GM12878 (cell line): Measurements from ENCODE around the gene SLITRK5. TPM values are rescaled to one million over a fixed set of nuclear protein-coding genes. Genes with fewer than 3 reads are reported as not detected.

Experiments
- ATAC-seq: fragments of 200-7000 bp; cut with Tn5 transposase; 3 replicates; pipeline ENCODE4 v1.9.1; 2020; ENCODE audit warnings: mild to moderate bottlenecking, moderate library complexity
- BruUV-seq: library from RNA; stranded (reverse); fragments of 400-500 nt; replicated peaks from 2 replicates; lab custom pipeline; 2021; lab: Mats Ljungman, UMichigan
- CTCF ChIA-PET: fragments of 300-600 bp; sonication (Branson Sonifier 250); formaldehyde crosslinking; extraction: SDS; loops from one replicate; lab custom pipeline; 2021; ENCODE audit warnings: inconsistent platforms; lab: Yijun Ruan, JAX
- POLR2A ChIA-PET: fragments of 350-600 bp; formaldehyde crosslinking; extraction: SDS; loops from one replicate; lab custom pipeline; 2021; ENCODE audit warnings: inconsistent platforms; lab: Charles Lee
- RAD21 ChIA-PET: fragments of 300-600 bp; sonication (Branson Sonifier 250); formaldehyde crosslinking; loops from one replicate; lab custom pipeline; 2023; ENCODE audit warnings: antibody characterized with exemption; ENCODE audit not compliant: unreplicated experiment; lab: Charles Lee
- SMC1A ChIA-PET: fragments of 300-600 bp; sonication (Branson Sonifier 250); formaldehyde crosslinking; loops from one replicate; lab custom pipeline; 2023; ENCODE audit not compliant: unreplicated experiment, uncharacterized antibody; lab: Charles Lee
- DNase-seq: peaks from one replicate; pipeline ENCODE4 v3.0.0-alpha.2; 2011; ENCODE audit warnings: low read depth, low spot score
- FAIRE-seq: peaks from 3 replicates; lab custom pipeline; 2011; peaks lifted over from hg19 to GRCh38; lab: Jason Lieb, UNC
- H2AFZ ChIP-seq: 2 replicates; pipeline ENCODE4 v1.6.0; 2011; ENCODE audit warnings: low read depth, low read length, control low read depth; ENCODE audit not compliant: control insufficient read depth
- H3K27ac ChIP-seq: 2 replicates; pipeline ENCODE4 v1.5.1; 2011; ENCODE audit warnings: control low read depth; ENCODE audit not compliant: control insufficient read depth, insufficient read depth
- H3K27me3 ChIP-seq, 2 experiments: replicated peaks in 1 of 2; 2 replicates each; pipeline versions ENCODE4 v1.6.0 to v1.6.1; 2011; ENCODE audit warnings: low read length in 1 of 2; ENCODE audit not compliant: control insufficient read depth in 2 of 2, insufficient read depth in 2 of 2
- H3K36me3 ChIP-seq, 2 experiments: 2 replicates each; pipeline ENCODE4 v1.5.1; 2011; ENCODE audit warnings: low read length in 1 of 2; ENCODE audit not compliant: control insufficient read depth in 2 of 2, insufficient read depth in 2 of 2
- H3K4me1 ChIP-seq: 2 replicates; pipeline ENCODE4 v1.6.1; 2011; ENCODE audit warnings: mild to moderate bottlenecking, low read length, moderate library complexity, mixed read lengths; ENCODE audit not compliant: control insufficient read depth, insufficient read depth
- H3K4me2 ChIP-seq: 2 replicates; pipeline ENCODE4 v1.6.0; 2011; ENCODE audit warnings: control low read depth; ENCODE audit not compliant: control insufficient read depth, insufficient read depth
- H3K4me3 ChIP-seq: fragments of 200-600 bp; sonication (generic); 2 replicates; pipeline ENCODE4 v1.5.1; 2016
- H3K79me2 ChIP-seq: 2 replicates; pipeline ENCODE4 v1.6.0; 2011; ENCODE audit warnings: low read length; ENCODE audit not compliant: control insufficient read depth, insufficient read depth
- H3K9ac ChIP-seq: 2 replicates; pipeline ENCODE4 v1.8.0; 2011; ENCODE audit warnings: low read length, control low read depth, mixed read lengths; ENCODE audit not compliant: control insufficient read depth, insufficient read depth
- H3K9me3 ChIP-seq: replicated peaks from 3 replicates; pipeline ENCODE4 v1.5.1; 2011; ENCODE audit warnings: mild to moderate bottlenecking, low read length; ENCODE audit not compliant: control insufficient read depth, insufficient read depth
- H4K20me1 ChIP-seq: 2 replicates; pipeline ENCODE4 v1.6.0; 2011; ENCODE audit not compliant: control insufficient read depth, insufficient read depth
- CEBPB ChIP-seq, 2 experiments: fragments of 150-350 bp in 1 of 2; IDR thresholded peaks; 2 replicates each; pipeline ENCODE4 v1.6.1; 2012 to 2014; ENCODE audit warnings: low read depth in 2 of 2, low read length in 2 of 2, borderline replicate concordance in 1 of 2, inconsistent platforms in 1 of 2
- HDAC2 ChIP-seq: fragments of 200-600 bp; sonication (generic); IDR thresholded peaks from 2 replicates; pipeline ENCODE4 v1.6.1; 2017
- IRF4 ChIP-seq: IDR thresholded peaks from 2 replicates; pipeline ENCODE4 v1.6.1; 2011; ENCODE audit warnings: low read depth, low read length
- MTA3 ChIP-seq: IDR thresholded peaks from 2 replicates; pipeline ENCODE4 v1.6.1; 2012; ENCODE audit warnings: low read length, inconsistent platforms, borderline replicate concordance
- RAD21 ChIP-seq: IDR thresholded peaks from 2 replicates; pipeline ENCODE4 v1.6.1; 2011; ENCODE audit warnings: mild to moderate bottlenecking, low read depth, low read length, moderate library complexity; ENCODE audit not compliant: insufficient read depth
- SMAD1 ChIP-seq: fragments of 450-650 bp; IDR thresholded peaks from 2 replicates; pipeline ENCODE4 v1.6.1; 2018; ENCODE audit warnings: mild to moderate bottlenecking, low read depth; ENCODE audit not compliant: partially characterized antibody
- SMC3 ChIP-seq: IDR thresholded peaks from 2 replicates; pipeline ENCODE4 v1.6.1; 2011; ENCODE audit warnings: low read length, improper control_type of control experiment, borderline replicate concordance
- ZNF217 ChIP-seq: fragments of 450-650 bp; IDR thresholded peaks from 2 replicates; pipeline ENCODE4 v1.6.1; 2017; ENCODE audit warnings: antibody characterized with exemption, mild to moderate bottlenecking
- WGBS: methylation state at CpG from one replicate; pipeline ENCODE4 v1.1.6; 2016; ENCODE audit warnings: low lambda C conversion rate; ENCODE audit not compliant: insufficient replicate concordance, insufficient coverage; ENCODE audit errors: missing lambda C conversion rate; 5-methylcytosine and 5-hydroxymethylcytosine counted together
- in situ Hi-C: fragments of 300-500 bp; cut with MboI; formaldehyde crosslinking; loops from 9 replicates; pipeline ENCODE4 v1.14.3; 2018; ENCODE audit warnings: mixed read lengths
- intact Hi-C: fragments of 100-400 bp; cut with micrococcal nuclease; formaldehyde crosslinking; loops from one replicate; pipeline ENCODE4 v1.14.2; 2022; ENCODE audit not compliant: unreplicated experiment
- polyA plus RNA-seq, 11 experiments: library from polyadenylated mRNA; depleted of rRNA in 4 of 11; unstranded in 6 of 11; stranded (reverse) in 5 of 11; fragments of >200 nt; fragmentation: Nextera tagmentation in 4 of 11; fragmentation: Illumina TruSeq in 1 of 11; extraction: Ambion mirVana in 4 of 11; extraction: Trizol in 1 of 11; gene quantifications; 1 replicate in 1 of 11; 2 replicates in 10 of 11; pipeline versions ENCODE4 v1.2.1 to v1.2.3, GENCODE V29; 2011 to 2016; ENCODE audit warnings: inconsistent platforms in 2 of 11, missing spikeins in 2 of 11, low read depth in 1 of 11
- total RNA-seq, 4 experiments: library from RNA; depleted of rRNA in 3 of 4; stranded (reverse); fragments of >200 nt in 3 of 4; fragmentation: Illumina TruSeq in 1 of 4; extraction: Trizol in 1 of 4; gene quantifications; 2 replicates each; pipeline versions ENCODE4 v1.2.1 to v1.2.3, GENCODE V29; 2013 to 2021
- TF ChIP-seq, protein P1 (sequence below), 3 experiments: IDR thresholded peaks in 2 of 3; conservative IDR thresholded peaks in 1 of 3; 2 replicates each; pipeline ENCODE4 v1.5.1; 2011; ENCODE audit warnings: low read depth in 3 of 3, low read length in 3 of 3, mild to moderate bottlenecking in 3 of 3, control low read depth in 2 of 3, moderate library complexity in 2 of 3, inconsistent platforms in 1 of 3, mixed read lengths in 1 of 3; ENCODE audit not compliant: control insufficient read depth in 2 of 3, insufficient read depth in 1 of 3; ENCODE audit errors: extremely low read depth in 1 of 3

The SLITRK5 gene
- total and polyA plus RNA-seq, 10 of the 15 experiments (the other 5 are each of a cell fraction or from before 2014, with no cell fraction given), result under 0.01 to 0.08 (median under 0.01) TPM; not detected in 7

- ChIA-PET RAD21 (interaction anchor here (0.9 kb wide), 1 partner anchor 265 kb away, joined by 3 read pairs; no protein-coding TSS in a partner anchor), SMC1A (interaction anchor here (0.6 to 1.3 kb wide), 4 partner anchors 13 to 799 kb away, joined by 3 to 6 read pairs (median 3); no protein-coding TSS in a partner anchor), CTCF (interaction anchor here (0.9 to 2.1 kb wide), 5 partner anchors 19 to 408 kb away, joined by 3 to 11 read pairs (median 4); no protein-coding TSS in a partner anchor), POLR2A (no interaction called here)
- intact Hi-C loops, result loop anchor here (5.0 kb wide), 1 partner anchor 412 kb away; no protein-coding TSS in a partner anchor
- Histone ChIP-seq H3K36me3 (no peaks in the 10 kb centered on the region), H3K4me1 (no peaks in the 10 kb centered on the region), H2AFZ (no peak overlapping the region), H3K27ac (no peak overlapping the region), H3K79me2 (no peaks in the 10 kb centered on the region), H3K27me3 (no peaks in the 10 kb centered on the region; a peak in 1 of 4 replicates), H4K20me1 (no peaks in the 10 kb centered on the region), H3K9ac (no peak overlapping the region), H3K4me2 (no peak overlapping the region), H3K4me3 (no peak overlapping the region), H3K9me3 (no peaks in the 10 kb centered on the region; the same call in 2 of the 3 replicates)
- no TSS peak for BruUV-seq
- in situ Hi-C loops, result loop anchor here (25.0 kb wide), 1 partner anchor 807 kb away; no protein-coding TSS in a partner anchor
- FAIRE-seq (no peak), DNase-seq (no peak), ATAC-seq (peak; percentile 54)
- WGBS, result 31% methylated on average over 3 of the region's 3 CpGs
- TF ChIP-seq MTA3 (no peak), RAD21 (peak; percentile 47), CEBPB (IDR thresholded peaks at IDR 0.05; ENCODE audit: borderline replicate concordance in 1 of 2, low read depth in 2 of 2, low read length in 2 of 2) (no peak), ZNF217 (no peak), SMC3 (peak; percentile 39; the same call in 1 of the 2 replicates), SMAD1 (no peak), IRF4 (no peak), HDAC2 (no peak)
- TF ChIP-seq, protein P1, sequence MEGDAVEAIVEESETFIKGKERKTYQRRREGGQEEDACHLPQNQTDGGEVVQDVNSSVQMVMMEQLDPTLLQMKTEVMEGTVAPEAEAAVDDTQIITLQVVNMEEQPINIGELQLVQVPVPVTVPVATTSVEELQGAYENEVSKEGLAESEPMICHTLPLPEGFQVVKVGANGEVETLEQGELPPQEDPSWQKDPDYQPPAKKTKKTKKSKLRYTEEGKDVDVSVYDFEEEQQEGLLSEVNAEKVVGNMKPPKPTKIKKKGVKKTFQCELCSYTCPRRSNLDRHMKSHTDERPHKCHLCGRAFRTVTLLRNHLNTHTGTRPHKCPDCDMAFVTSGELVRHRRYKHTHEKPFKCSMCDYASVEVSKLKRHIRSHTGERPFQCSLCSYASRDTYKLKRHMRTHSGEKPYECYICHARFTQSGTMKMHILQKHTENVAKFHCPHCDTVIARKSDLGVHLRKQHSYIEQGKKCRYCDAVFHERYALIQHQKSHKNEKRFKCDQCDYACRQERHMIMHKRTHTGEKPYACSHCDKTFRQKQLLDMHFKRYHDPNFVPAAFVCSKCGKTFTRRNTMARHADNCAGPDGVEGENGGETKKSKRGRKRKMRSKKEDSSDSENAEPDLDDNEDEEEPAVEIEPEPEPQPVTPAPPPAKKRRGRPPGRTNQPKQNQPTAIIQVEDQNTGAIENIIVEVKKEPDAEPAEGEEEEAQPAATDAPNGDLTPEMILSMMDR (IDR thresholded peaks at IDR 0.05 in 2 of 3, conservative IDR thresholded peaks at IDR 0.05 in 1 of 3; ENCODE audit: control insufficient read depth in 2 of 3, extremely low read depth in 1 of 3, insufficient read depth in 1 of 3, low read depth in 3 of 3, low read length in 3 of 3), result peak; percentile 40 to 61 (median 60)
Observed at GRCh38 chr13:87669379-87669978, 1.7 kb upstream of the SLITRK5 start.
